HG03280 (cell line): ENCODE results near the gene CDK5R1.
A peak's percentile ranks its signal among the peaks of the same experiment; 100 is the strongest.
"Not testable (repeated sequence)": the region's sequence is repeated elsewhere in the genome, so short reads cannot be mapped to it uniquely, and the experiment has no call there.

Source experiments
- ATAC-seq: cut with Tn5 transposase; IDR thresholded peaks from one replicate; pipeline ENCODE4 v1.9.1; 2021; ENCODE audit warnings: mild to moderate bottlenecking, moderate library complexity; ENCODE audit not compliant: unreplicated experiment

The CDK5R1 gene

DNA sequence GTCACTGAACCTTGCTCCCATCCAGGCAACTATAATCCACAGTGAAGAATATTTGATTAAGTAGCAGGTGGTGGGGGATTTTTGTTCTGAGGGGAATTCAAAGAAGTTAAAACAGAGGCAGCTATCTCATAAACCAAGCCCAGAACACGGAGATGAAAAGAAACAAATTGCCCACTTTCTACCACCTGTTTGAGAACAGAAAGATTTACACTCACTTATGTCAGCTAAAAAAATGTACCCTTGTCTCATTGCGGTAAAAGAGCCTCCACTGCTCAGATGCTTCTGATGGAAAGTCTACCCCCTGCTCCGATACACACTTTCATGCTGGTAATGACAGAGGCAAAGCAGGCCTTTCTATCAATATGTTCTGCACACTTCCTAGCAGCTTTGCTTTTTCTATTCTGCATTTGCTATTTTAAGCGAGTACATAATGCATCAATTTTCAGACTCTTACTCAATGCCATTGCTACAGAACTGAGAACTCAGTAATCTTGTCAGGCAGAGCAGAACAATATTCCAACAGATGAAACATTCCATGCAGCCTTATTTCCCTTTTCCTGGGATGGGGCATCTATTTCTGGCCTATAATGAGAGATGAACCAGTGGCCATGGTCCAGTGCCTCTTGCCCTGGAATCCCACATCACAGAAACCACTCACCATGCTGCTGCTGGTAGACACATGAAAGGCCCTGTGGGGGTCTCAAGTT is 29.0 kb downstream of the CDK5R1 start:
- no peak for ATAC-seq

- no peak for ATAC-seq
Observed at GRCh38 chr17:32516450-32516849, 29.7 kb downstream of the CDK5R1 start.

- no peak for ATAC-seq
Observed at GRCh38 chr17:32516940-32517701, 30.3 kb downstream of the CDK5R1 start.

GRCh38 chr17:32517982-32518381 is 31.2 kb downstream of the CDK5R1 start:
- ATAC-seq, result no peak

DNA sequence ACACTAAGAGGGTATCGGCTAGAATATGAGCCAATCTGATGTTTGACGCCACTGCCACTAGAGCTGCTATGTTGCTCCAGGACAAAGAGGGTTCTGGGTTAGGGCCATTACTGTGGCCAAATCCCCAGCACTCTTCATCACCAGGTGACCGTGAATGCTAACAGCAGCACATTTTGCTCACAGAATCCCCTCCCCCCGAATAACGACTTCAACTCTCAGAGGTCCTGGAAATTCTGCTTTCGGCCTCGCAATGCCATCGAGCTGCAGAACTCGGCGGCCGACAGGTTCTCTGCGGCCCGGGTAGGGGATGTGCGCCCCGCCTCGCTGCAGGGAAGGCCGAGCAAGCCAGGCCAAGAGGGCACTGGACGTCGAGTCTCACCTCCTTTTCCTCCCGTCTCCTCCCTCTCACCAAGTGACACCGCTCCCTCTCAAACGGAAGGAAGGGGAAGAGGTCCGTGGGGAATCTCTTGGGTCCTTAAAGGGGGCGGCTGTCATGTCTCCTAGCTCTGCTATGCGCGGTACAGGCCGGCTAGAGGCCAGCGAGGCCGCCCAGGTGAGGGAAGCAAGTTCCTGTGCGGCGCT is 31.9 kb downstream of the CDK5R1 start:
- ATAC-seq, result no peak

GRCh38 chr17:32519228-32520103 is 32.7 kb downstream of the CDK5R1 start:
- ATAC-seq, result no peak

GRCh38 chr17:32520104-32520701 is 33.4 kb downstream of the CDK5R1 start:
- ATAC-seq, result no peak

GRCh38 chr17:32520737-32521404 is 34.1 kb downstream of the CDK5R1 start:
- no peak for ATAC-seq

DNA sequence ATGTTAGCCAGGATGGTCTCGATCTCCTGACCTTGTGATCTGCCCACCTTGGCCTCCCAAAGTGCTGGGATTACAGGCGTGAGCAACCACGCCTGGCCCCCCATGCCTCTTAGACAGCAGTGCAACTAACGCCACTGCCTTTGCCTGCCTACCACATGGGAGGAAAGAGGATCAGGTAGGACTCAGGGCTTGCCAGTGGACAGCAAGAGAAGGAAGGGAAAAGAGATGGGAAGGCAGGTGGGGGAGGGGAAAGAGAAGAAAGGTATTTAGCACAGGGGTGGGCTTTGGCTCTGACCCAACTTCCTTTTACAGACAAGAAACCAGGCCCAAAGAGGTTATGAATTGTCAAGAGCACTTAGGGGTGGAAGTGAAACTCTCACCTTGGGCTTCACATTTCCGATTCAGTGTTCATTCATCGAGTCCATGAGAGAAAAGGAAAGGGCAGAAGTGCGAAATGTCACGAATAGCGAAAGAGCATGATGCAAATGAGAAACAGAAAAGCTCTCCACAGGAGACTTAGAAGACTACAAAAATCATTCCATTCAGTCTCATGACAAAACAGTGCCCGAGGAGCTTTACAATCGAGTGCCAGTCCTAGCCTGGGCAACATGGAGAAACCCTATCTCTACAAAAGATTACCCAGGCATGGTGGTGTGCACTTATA is 36.4 kb downstream of the CDK5R1 start:
- peak; percentile 44 for ATAC-seq

GRCh38 chr17:32523827-32524552 is 37.2 kb downstream of the CDK5R1 start:
- ATAC-seq, result no peak

DNA sequence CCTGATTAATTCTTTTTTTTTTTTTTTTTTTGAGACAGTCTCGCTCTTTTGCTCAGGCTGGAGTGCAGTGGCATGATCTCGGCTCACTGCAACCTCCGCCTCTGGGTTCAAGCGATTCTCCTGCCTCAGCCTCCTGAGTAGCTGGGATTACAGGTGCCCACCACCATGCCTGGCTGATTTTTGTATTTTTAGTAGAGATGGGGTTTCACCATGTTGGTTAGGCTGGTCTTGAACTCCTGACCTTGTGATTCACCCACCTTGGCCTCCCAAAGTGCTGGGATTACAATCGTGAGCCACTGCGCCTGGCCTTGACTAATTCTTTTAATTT is 37.7 kb downstream of the CDK5R1 start:
- not testable (repeated sequence) for ATAC-seq

GRCh38 chr17:32525122-32525521 is 38.3 kb downstream of the CDK5R1 start:
- ATAC-seq, result no peak

DNA sequence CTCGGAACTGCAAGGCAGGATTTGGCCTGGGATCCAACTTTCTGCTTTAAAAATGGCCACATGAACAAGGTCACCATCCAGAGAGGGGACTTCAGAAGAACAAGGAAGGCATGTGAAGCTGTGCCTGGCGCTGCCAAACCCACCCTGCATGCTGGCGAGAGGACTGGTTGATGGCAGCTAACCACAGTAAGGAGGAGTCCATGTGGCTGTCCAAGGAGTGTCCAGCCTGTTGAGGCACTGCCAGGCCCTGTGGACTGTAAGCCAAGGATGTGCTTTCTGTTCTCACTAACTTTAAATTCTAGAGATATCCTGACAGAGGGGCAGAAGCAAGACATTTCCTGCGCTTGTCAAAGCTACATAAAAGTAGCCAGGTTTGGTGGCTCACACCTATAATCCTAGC is 40.4 kb downstream of the CDK5R1 start:
- no peak for ATAC-seq

GRCh38 chr17:32528825-32529224 is 42.0 kb downstream of the CDK5R1 start:
- ATAC-seq, result no peak

DNA sequence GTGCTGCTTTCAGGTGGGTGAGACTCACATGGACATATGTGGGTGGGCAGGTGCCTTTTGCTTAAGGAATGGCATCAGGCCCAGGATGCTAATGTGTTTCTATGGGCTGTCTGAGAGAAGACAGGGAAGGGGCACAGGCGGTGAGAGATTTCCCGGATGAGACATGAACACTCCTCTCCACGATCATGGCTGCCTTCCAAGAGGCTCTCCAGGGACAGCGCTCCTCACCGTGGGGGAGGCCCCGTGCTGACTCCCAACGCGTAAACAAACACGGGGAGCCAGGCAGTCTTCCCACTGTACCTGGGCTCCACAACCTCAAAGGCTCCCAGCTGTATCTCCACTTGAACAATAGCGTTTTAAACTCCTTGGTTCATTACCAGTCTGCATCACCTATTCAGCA is 42.8 kb downstream of the CDK5R1 start:
- ATAC-seq, result no peak

GRCh38 chr17:32533296-32533695 is 46.5 kb downstream of the CDK5R1 start:
- no peak for ATAC-seq

GRCh38 chr17:32536736-32537643 is 50.2 kb downstream of the CDK5R1 start:
- ATAC-seq, result no peak
